Astrocyte (in vitro differentiated cells and primary cell): ENCODE measurements around the gene KXD1.

Experiments used
- EZH2 ChIP-seq: IDR thresholded peaks from 2 replicates; pipeline ENCODE4 v1.6.1; 2012; ENCODE audit warnings: mild to moderate bottlenecking, low read length, inconsistent platforms; ENCODE audit not compliant: insufficient read depth
- TF ChIP-seq, protein P1 (sequence below): IDR thresholded peaks from 2 replicates; pipeline ENCODE4 v1.5.1; 2011; ENCODE audit warnings: low read depth, mild to moderate bottlenecking, inconsistent platforms, low read length, moderate library complexity; ENCODE audit not compliant: insufficient read depth

DNA sequence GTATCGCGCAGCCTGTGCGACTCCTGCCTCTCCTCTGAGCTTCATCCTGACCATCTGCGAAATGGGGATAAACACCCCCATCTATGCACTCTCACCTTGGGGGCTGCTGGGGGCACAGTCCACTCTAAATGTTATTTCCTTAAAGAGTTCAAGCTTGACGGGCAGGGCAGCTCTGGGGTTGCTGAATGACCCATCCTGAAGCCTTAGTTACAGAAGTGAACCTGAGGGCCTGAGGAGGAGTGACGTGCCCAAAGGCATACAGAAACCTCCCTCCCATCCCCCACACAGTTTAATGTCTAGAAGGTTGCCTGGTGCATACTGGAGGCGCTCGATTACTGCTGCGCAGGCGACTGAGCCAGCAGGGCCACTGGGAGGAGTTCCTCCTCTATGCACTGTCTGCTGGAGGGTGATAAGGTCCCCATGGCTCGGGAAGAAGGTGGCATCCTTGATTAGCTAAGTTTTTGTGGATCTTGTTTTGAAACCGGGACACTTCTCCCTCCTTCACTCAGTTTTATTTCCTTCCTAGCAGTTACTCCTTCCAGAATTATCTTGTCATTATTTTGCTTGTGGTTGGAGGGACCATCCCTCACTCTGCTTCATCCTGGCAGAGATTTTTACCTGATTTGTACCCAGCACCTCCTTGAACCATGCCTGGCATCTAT is 13.7 kb upstream of the KXD1 start:
- TF ChIP-seq, protein P1, sequence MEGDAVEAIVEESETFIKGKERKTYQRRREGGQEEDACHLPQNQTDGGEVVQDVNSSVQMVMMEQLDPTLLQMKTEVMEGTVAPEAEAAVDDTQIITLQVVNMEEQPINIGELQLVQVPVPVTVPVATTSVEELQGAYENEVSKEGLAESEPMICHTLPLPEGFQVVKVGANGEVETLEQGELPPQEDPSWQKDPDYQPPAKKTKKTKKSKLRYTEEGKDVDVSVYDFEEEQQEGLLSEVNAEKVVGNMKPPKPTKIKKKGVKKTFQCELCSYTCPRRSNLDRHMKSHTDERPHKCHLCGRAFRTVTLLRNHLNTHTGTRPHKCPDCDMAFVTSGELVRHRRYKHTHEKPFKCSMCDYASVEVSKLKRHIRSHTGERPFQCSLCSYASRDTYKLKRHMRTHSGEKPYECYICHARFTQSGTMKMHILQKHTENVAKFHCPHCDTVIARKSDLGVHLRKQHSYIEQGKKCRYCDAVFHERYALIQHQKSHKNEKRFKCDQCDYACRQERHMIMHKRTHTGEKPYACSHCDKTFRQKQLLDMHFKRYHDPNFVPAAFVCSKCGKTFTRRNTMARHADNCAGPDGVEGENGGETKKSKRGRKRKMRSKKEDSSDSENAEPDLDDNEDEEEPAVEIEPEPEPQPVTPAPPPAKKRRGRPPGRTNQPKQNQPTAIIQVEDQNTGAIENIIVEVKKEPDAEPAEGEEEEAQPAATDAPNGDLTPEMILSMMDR = no peak
- no peak for TF ChIP-seq EZH2
